HepG2 (cell line): Measurements from ENCODE around the gene RABGAP1L. TPM values are rescaled to one million over a fixed set of nuclear protein-coding genes. Genes with fewer than 3 reads are reported as not detected.

Experiments
- ATAC-seq: fragments of 200-7000 bp; cut with Tn5 transposase; 3 replicates; pipeline ENCODE4 v1.9.1; 2020; ENCODE audit warnings: mild to moderate bottlenecking, moderate library complexity
- BruUV-seq: library from RNA; stranded (reverse); fragments of 400-500 nt; replicated peaks from 2 replicates; lab custom pipeline; 2021; lab: Mats Ljungman, UMichigan
- CTCF ChIA-PET: fragments of 300-600 bp; formaldehyde crosslinking; extraction: SDS; loops from one replicate; lab custom pipeline; 2021; ENCODE audit warnings: low total read pairs, inconsistent platforms, low intra/inter-chr PET ratio; lab: Yijun Ruan, JAX
- POLR2A ChIA-PET: fragments of 350-600 bp; sonication (Branson Sonifier 250); formaldehyde crosslinking; loops from one replicate; lab custom pipeline; 2020; ENCODE audit warnings: antibody characterized with exemption, inconsistent platforms; lab: Yijun Ruan, JAX
- DNase-seq: peaks from one replicate; pipeline ENCODE4 v3.0.0-alpha.2; 2015; ENCODE audit warnings: low spot score
- FAIRE-seq: peaks from 3 replicates; lab custom pipeline; 2011; peaks lifted over from hg19 to GRCh38; lab: Jason Lieb, UNC
- H2AFZ ChIP-seq: one replicate; pipeline ENCODE4 v1.6.1; 2011; ENCODE audit warnings: low read length, inconsistent platforms
- H3K27ac ChIP-seq: fragments of 300-600 bp; 3 replicates; pipeline ENCODE4 v1.8.0; 2011; ENCODE audit warnings: mixed run types, mild to moderate bottlenecking, mixed read lengths, low read length, inconsistent platforms; ENCODE audit not compliant: insufficient read depth; ENCODE audit errors: extremely low read length
- H3K27me3 ChIP-seq, 2 experiments: fragments of 200-600 bp in 1 of 2; 2 replicates in 1 of 2; 3 replicates in 1 of 2; pipeline versions ENCODE4 v1.6.0 to v1.8.0; 2011; ENCODE audit warnings: low read length in 2 of 2, mild to moderate bottlenecking in 2 of 2, moderate library complexity in 2 of 2, inconsistent platforms in 1 of 2; ENCODE audit not compliant: insufficient read depth in 2 of 2, control insufficient read depth in 1 of 2
- H3K36me3 ChIP-seq, 2 experiments: fragments of 200-600 bp in 1 of 2; replicated peaks in 1 of 2; 2 replicates in 1 of 2; 3 replicates in 1 of 2; pipeline versions ENCODE4 v1.5.1 to v1.8.0; 2011; ENCODE audit warnings: low read length in 2 of 2, inconsistent platforms in 1 of 2; ENCODE audit not compliant: insufficient read depth in 2 of 2, control insufficient read depth in 1 of 2
- H3K4me1 ChIP-seq: 2 replicates; pipeline ENCODE4 v1.5.1; 2012; ENCODE audit warnings: low read length, inconsistent platforms; ENCODE audit not compliant: insufficient read depth
- H3K4me2 ChIP-seq: 2 replicates; pipeline ENCODE4 v1.6.0; 2011; ENCODE audit warnings: low read depth, low read length, inconsistent platforms
- H3K4me3 ChIP-seq, 3 experiments: fragments of 200-600 bp in 1 of 3; sonication (generic), shearing (Covaris generic) in 1 of 3; replicated peaks in 1 of 3; 2 replicates each; pipeline ENCODE4 v1.5.1; 2011 to 2016; ENCODE audit warnings: low read length in 3 of 3, inconsistent platforms in 2 of 3, low read depth in 2 of 3, mild to moderate bottlenecking in 2 of 3, control low read depth in 1 of 3, mixed read lengths in 1 of 3; ENCODE audit not compliant: insufficient read depth in 1 of 3
- H3K79me2 ChIP-seq: one replicate; pipeline ENCODE4 v1.6.1; 2011; ENCODE audit warnings: low read length, inconsistent platforms; ENCODE audit not compliant: insufficient read depth
- H3K9ac ChIP-seq: 2 replicates; pipeline ENCODE4 v1.6.0; 2011; ENCODE audit warnings: mild to moderate bottlenecking, low read depth, low read length, inconsistent platforms; ENCODE audit not compliant: insufficient read depth
- H3K9me3 ChIP-seq: 2 replicates; pipeline ENCODE4 v1.5.1; 2012; ENCODE audit warnings: mild to moderate bottlenecking, low read length
- H4K20me1 ChIP-seq: 2 replicates; pipeline ENCODE4 v1.6.0; 2011; ENCODE audit warnings: inconsistent platforms, mild to moderate bottlenecking, low read length, moderate library complexity; ENCODE audit not compliant: insufficient read depth
- CTCF ChIP-seq: sonication (generic); formaldehyde crosslinking; IDR thresholded peaks from 2 replicates; pipeline ENCODE4 v1.5.0; 2020; ENCODE audit warnings: mild to moderate bottlenecking, missing genetic modification reagents, moderate library complexity
- HMGXB3 ChIP-seq: sonication (generic); formaldehyde crosslinking; IDR thresholded peaks from 2 replicates; pipeline ENCODE4 v1.4.0; 2020; ENCODE audit warnings: missing genetic modification reagents, borderline replicate concordance
- STAG1 ChIP-seq: sonication (generic); formaldehyde crosslinking; IDR thresholded peaks from 2 replicates; pipeline ENCODE4 v1.4.0; 2020; ENCODE audit warnings: missing genetic modification reagents
- WGBS: methylation state at CpG from one replicate; pipeline ENCODE4 v1.1.6; 2017; ENCODE audit warnings: low lambda C conversion rate; 5-methylcytosine and 5-hydroxymethylcytosine counted together
- in situ Hi-C: cut with HindIII; loops from 2 replicates; pipeline ENCODE4 v1.10.0; 2017; ENCODE audit warnings: low pct_unique_long_range_greater_than_20kb; ENCODE audit not compliant: extremely low pct_ligation_motif_present
- intact Hi-C: fragments of 100-400 bp; cut with micrococcal nuclease; formaldehyde crosslinking; loops from one replicate; pipeline ENCODE4 v1.10.0; 2022; ENCODE audit not compliant: unreplicated experiment
- polyA plus RNA-seq, 8 experiments: library from polyadenylated mRNA; depleted of rRNA in 3 of 8; stranded (reverse) in 7 of 8; unstranded in 1 of 8; fragments of >200 nt; fragmentation: Illumina TruSeq in 4 of 8; extraction: Trizol in 4 of 8; gene quantifications; 2 replicates each; pipeline versions ENCODE4 v1.2.1 to v1.2.3, GENCODE V29; 2011 to 2016; ENCODE audit warnings: low read depth in 4 of 8, missing spikeins in 1 of 8, mixed read lengths in 1 of 8; ENCODE audit not compliant: insufficient read depth in 1 of 8
- total RNA-seq, 5 experiments: library from RNA; depleted of rRNA; stranded (reverse); fragments of >200 nt; fragmentation: Illumina TruSeq; extraction: Trizol; gene quantifications; 2 replicates each; pipeline ENCODE4 v1.2.3, GENCODE V29; 2016; ENCODE audit warnings: low read depth in 1 of 5

Gene RABGAP1L
- total and polyA plus RNA-seq, 2 of the 13 experiments (the other 11 are each of a cell fraction or from before 2014, with no cell fraction given): 7.9 to 22.6 TPM

GRCh38 chr1:174413632-174414031 lies 254.3 kb downstream of the RABGAP1L start:
- Histone ChIP-seq H3K4me1 (no peaks in the 10 kb centered on the region; the same call in 1 of the 2 replicates), H3K27ac (no peak overlapping the region), H4K20me1 (no peaks in the 10 kb centered on the region), H3K4me3 (no peak overlapping the region), H3K4me2 (no peak overlapping the region), H3K36me3 (no peaks in the 10 kb centered on the region), H3K9ac (no peak overlapping the region), H3K27me3 (no peaks in the 10 kb centered on the region), H2AFZ (no peak overlapping the region), H3K79me2 (no peaks in the 10 kb centered on the region), H3K9me3 (no peaks in the 10 kb centered on the region)
- DNase-seq (no peak), ATAC-seq (no peak), FAIRE-seq (no peak)
- WGBS: 91% methylated on average over 4 of the region's 4 CpGs
- POLR2A ChIA-PET: no interaction called here
- in situ Hi-C loops: no loop called here
- intact Hi-C loops: no loop called here
- CTCF ChIA-PET: no interaction called here
- no TSS peak for BruUV-seq
- TF ChIP-seq STAG1 (CRISPR knock-in tag) (peak; percentile 37), CTCF (CRISPR knock-in tag) (peak; percentile 13; the same call in 1 of the 2 replicates), HMGXB3 (CRISPR knock-in tag) (no peak)
